HepG2 (cell line): ENCODE results near the gene TWNK. TPM values are rescaled to one million over a fixed set of nuclear protein-coding genes. Genes with fewer than 3 reads are reported as not detected.

ENCODE experiments used
- CC2D1A ChIP-seq: sonication (generic); formaldehyde crosslinking; IDR thresholded peaks from 2 replicates; pipeline ENCODE4 v1.8.1; 2023; ENCODE audit warnings: mild to moderate bottlenecking, missing genetic modification reagents
- CREBL2 ChIP-seq: sonication (generic); formaldehyde crosslinking; IDR thresholded peaks from 2 replicates; pipeline ENCODE4 v1.8.1; 2023; ENCODE audit warnings: missing genetic modification reagents, mild to moderate bottlenecking, borderline replicate concordance
- CTCF ChIP-seq: sonication (generic); formaldehyde crosslinking; IDR thresholded peaks from 2 replicates; pipeline ENCODE4 v1.5.0; 2020; ENCODE audit warnings: mild to moderate bottlenecking, missing genetic modification reagents, moderate library complexity
- EEA1 ChIP-seq: sonication (generic); formaldehyde crosslinking; IDR thresholded peaks from 2 replicates; pipeline ENCODE4 v1.5.1; 2020; ENCODE audit warnings: mild to moderate bottlenecking, missing genetic modification reagents, borderline replicate concordance
- EED ChIP-seq: sonication (generic); formaldehyde crosslinking; IDR thresholded peaks from 2 replicates; pipeline ENCODE4 v1.5.0; 2020; ENCODE audit warnings: mild to moderate bottlenecking, missing genetic modification reagents
- GATA4 ChIP-seq: sonication (generic); IDR thresholded peaks from 2 replicates; pipeline ENCODE4 v1.6.1; 2016; ENCODE audit warnings: antibody characterized with exemption, low read depth, borderline replicate concordance
- HBP1 ChIP-seq: IDR thresholded peaks from 2 replicates; pipeline ENCODE4 v1.6.1; 2016; ENCODE audit warnings: low read depth, control low read depth
- HDAC2 ChIP-seq: sonication (generic); formaldehyde crosslinking; IDR thresholded peaks from 2 replicates; pipeline ENCODE4 v1.4.0; 2020; ENCODE audit warnings: missing genetic modification reagents
- HMG20B ChIP-seq: conservative IDR thresholded peaks from 2 replicates; pipeline ENCODE4 v1.6.1; 2016; ENCODE audit warnings: missing genetic modification reagents, missing compliant biosample characterization
- ISL2 ChIP-seq: sonication (generic); formaldehyde crosslinking; IDR thresholded peaks from 2 replicates; pipeline ENCODE4 v1.5.0; 2020; ENCODE audit warnings: missing genetic modification reagents
- KLF6 ChIP-seq: IDR thresholded peaks from 2 replicates; pipeline ENCODE4 v1.8.0; 2016; ENCODE audit warnings: missing biosample characterization, missing genetic modification reagents
- MAX ChIP-seq: IDR thresholded peaks from 2 replicates; pipeline ENCODE4 v1.6.1; 2012; ENCODE audit warnings: inconsistent platforms
- NFATC3 ChIP-seq: sonication (generic); formaldehyde crosslinking; IDR thresholded peaks from 2 replicates; pipeline ENCODE4 v1.5.1; 2020; ENCODE audit warnings: mild to moderate bottlenecking, missing genetic modification reagents
- NFYB ChIP-seq: sonication (generic); formaldehyde crosslinking; IDR thresholded peaks from 2 replicates; pipeline ENCODE4 v1.4.0; 2020; ENCODE audit warnings: missing genetic modification reagents
- NRL ChIP-seq: sonication (generic); formaldehyde crosslinking; IDR thresholded peaks from 2 replicates; pipeline ENCODE4 v1.5.0; 2020; ENCODE audit warnings: missing genetic modification reagents, mild to moderate bottlenecking, moderate library complexity, borderline replicate concordance
- TAF15 ChIP-seq: fragments of 200-400 bp; formaldehyde crosslinking; IDR thresholded peaks from one replicate; pipeline ENCODE4 v1.6.1; 2018; ENCODE audit warnings: mild to moderate bottlenecking, low read depth, low read length; ENCODE audit not compliant: poor library complexity, severe bottlenecking
- U2AF1 ChIP-seq: fragments of 200-400 bp; formaldehyde crosslinking; optimal IDR thresholded peaks from 2 replicates; pipeline ENCODE3; 2017; ENCODE audit warnings: mild to moderate bottlenecking, low read depth, low read length
- ZMYM2 ChIP-seq: sonication (generic); formaldehyde crosslinking; IDR thresholded peaks from 2 replicates; pipeline ENCODE4 v1.8.0; 2022; ENCODE audit warnings: mild to moderate bottlenecking, missing genetic modification reagents
- ZNF264 ChIP-seq: sonication (generic); formaldehyde crosslinking; IDR thresholded peaks from 2 replicates; pipeline ENCODE4 v1.4.0; 2020; ENCODE audit warnings: missing genetic modification reagents
- ZNF296 ChIP-seq: sonication (generic); formaldehyde crosslinking; conservative IDR thresholded peaks from 2 replicates; pipeline ENCODE4 v1.5.0; 2020; ENCODE audit warnings: mild to moderate bottlenecking, missing genetic modification reagents
- polyA plus RNA-seq, 8 experiments: library from polyadenylated mRNA; depleted of rRNA in 3 of 8; stranded (reverse) in 7 of 8; unstranded in 1 of 8; fragments of >200 nt; fragmentation: Illumina TruSeq in 4 of 8; extraction: Trizol in 4 of 8; gene quantifications; 2 replicates each; pipeline versions ENCODE4 v1.2.1 to v1.2.3, GENCODE V29; 2011 to 2016; ENCODE audit warnings: low read depth in 4 of 8, missing spikeins in 1 of 8, mixed read lengths in 1 of 8; ENCODE audit not compliant: insufficient read depth in 1 of 8
- total RNA-seq, 5 experiments: library from RNA; depleted of rRNA; stranded (reverse); fragments of >200 nt; fragmentation: Illumina TruSeq; extraction: Trizol; gene quantifications; 2 replicates each; pipeline ENCODE4 v1.2.3, GENCODE V29; 2016; ENCODE audit warnings: low read depth in 1 of 5
- TF ChIP-seq, protein P1 (sequence below): sonication (generic); formaldehyde crosslinking; IDR thresholded peaks from 2 replicates; pipeline ENCODE4 v1.4.0; 2020; ENCODE audit warnings: mild to moderate bottlenecking, missing genetic modification reagents

The TWNK gene
- total and polyA plus RNA-seq, 2 of the 13 experiments (the other 11 are each of a cell fraction or from before 2014, with no cell fraction given), result 10.7 to 16.5 TPM

DNA sequence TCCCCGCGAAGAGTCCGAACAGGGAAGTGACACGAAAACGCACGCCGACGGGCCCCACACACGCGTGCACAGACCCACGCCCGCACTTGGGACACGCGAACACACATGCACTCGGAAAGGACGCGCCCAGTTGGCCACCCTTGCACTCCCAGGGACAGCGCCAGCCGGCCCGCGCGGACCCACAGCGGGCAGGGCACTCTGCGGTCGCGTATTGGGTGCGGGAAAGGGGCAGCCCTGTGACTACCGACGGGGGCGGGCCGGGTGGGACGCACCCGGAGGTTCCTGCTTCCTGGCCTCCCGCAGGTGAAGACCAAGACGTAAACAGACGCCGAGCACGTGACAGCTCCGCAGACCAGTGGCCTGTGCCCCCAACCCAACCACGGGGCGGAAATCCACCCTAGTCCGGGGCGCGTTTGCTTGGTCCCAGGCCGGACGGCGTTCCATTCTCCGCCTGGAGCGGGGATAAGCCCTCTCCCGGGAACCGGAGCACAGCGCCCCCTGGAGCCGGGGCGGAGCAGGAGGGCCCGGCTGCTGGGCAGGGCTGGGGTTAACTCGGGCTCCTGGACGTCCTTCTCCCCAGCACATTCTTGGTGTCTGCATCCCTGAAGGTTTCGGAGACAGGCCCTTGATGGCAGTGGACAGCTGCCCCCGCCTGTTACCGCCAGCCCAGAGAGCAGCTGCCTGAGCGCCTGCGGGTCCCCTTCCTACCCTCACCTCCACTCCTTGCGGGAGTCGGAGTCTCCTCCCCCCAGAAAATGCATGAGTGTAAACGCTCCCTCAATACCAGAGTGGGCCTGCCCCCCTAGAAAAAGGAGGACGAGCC lies 10.2 kb downstream of the TWNK start (continued):
- no peak for TF ChIP-seq EED (CRISPR knock-in tag)
- TF ChIP-seq ZNF264 (CRISPR knock-in tag), result peak; percentile 38; the same call in 1 of the 2 replicates
- TF ChIP-seq ZMYM2 (CRISPR knock-in tag), result 0 out of 2 replicates have a peak, but pooled peaks have one; percentile 72
- no peak for TF ChIP-seq HDAC2 (CRISPR knock-in tag)
- TF ChIP-seq GATA4, result no peak
- 0 out of 2 replicates have a peak, but pooled peaks have one; percentile 78 for TF ChIP-seq NFATC3
- peak; percentile 58; the same call in 1 of the 2 replicates for TF ChIP-seq NFYB
- peak; percentile 88 for TF ChIP-seq CTCF (CRISPR knock-in tag)
- TF ChIP-seq NRL, result no peak
- TF ChIP-seq MAX, result peak; percentile 35
- 0 out of 2 replicates have a peak, but pooled peaks have one; percentile 37 for TF ChIP-seq KLF6 (CRISPR knock-in tag)
- TF ChIP-seq CREBL2 (CRISPR knock-in tag), result no peak; the same call in 1 of the 2 replicates
- peak; percentile 7 for TF ChIP-seq U2AF1
- TF ChIP-seq ZNF296 (CRISPR knock-in tag), result 0 out of 2 replicates have a peak, but pooled peaks have one; percentile 15
- no peak for TF ChIP-seq CC2D1A (CRISPR knock-in tag)
- no peak for TF ChIP-seq TAF15
- TF ChIP-seq, protein P1, sequence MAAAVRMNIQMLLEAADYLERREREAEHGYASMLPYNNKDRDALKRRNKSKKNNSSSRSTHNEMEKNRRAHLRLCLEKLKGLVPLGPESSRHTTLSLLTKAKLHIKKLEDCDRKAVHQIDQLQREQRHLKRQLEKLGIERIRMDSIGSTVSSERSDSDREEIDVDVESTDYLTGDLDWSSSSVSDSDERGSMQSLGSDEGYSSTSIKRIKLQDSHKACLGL (CRISPR knock-in tag), result no peak; the same call in 1 of the 2 replicates
- no peak for TF ChIP-seq HMG20B (CRISPR knock-in tag)
- 0 out of 2 replicates have a peak, but pooled peaks have one; percentile 27 for TF ChIP-seq EEA1 (CRISPR knock-in tag)
- TF ChIP-seq ISL2 (CRISPR knock-in tag), result peak; percentile 45
- no peak for TF ChIP-seq HBP1 (CRISPR knock-in tag)
